GM23338 (cell line): ENCODE results near the gene KCNK17. TPM values are rescaled to one million over a fixed set of nuclear protein-coding genes. Genes with fewer than 3 reads are reported as not detected.

Experiments
- ATAC-seq: fragments of 200-7000 bp; cut with Tn5 transposase; 3 replicates; pipeline ENCODE4 v1.9.1; 2020
- DNase-seq: peaks from one replicate; pipeline ENCODE4 v3.0.0-alpha.2; 2015; ENCODE audit warnings: low spot score
- H2AFZ ChIP-seq: fragments of 200-600 bp; sonication (generic); 2 replicates; pipeline ENCODE4 v1.8.0; 2016; ENCODE audit warnings: antibody characterized with exemption, mild to moderate bottlenecking, moderate library complexity
- H3F3A ChIP-seq: fragments of 200-600 bp; sonication (generic); replicated peaks from 2 replicates; pipeline ENCODE4 v1.8.0; 2017; ENCODE audit warnings: antibody characterized with exemption, mixed run types, low read depth
- H3K27ac ChIP-seq: fragments of 200-600 bp; sonication (generic); 2 replicates; pipeline ENCODE4 v1.6.1; 2016; ENCODE audit warnings: low read depth
- H3K27me3 ChIP-seq: fragments of 200-600 bp; sonication (generic); 2 replicates; pipeline ENCODE4 v1.8.0; 2016; ENCODE audit warnings: mild to moderate bottlenecking, mixed run types, moderate library complexity; ENCODE audit not compliant: insufficient read depth
- H3K36me3 ChIP-seq: fragments of 200-600 bp; sonication (generic); 2 replicates; pipeline ENCODE4 v1.8.0; 2016; ENCODE audit warnings: mild to moderate bottlenecking; ENCODE audit not compliant: insufficient read depth
- H3K4me1 ChIP-seq: fragments of 200-600 bp; sonication (generic); 2 replicates; pipeline ENCODE4 v1.8.0; 2016; ENCODE audit warnings: mild to moderate bottlenecking, moderate library complexity; ENCODE audit not compliant: insufficient read depth
- H3K4me2 ChIP-seq: fragments of 200-600 bp; sonication (generic); 2 replicates; pipeline ENCODE4 v1.7.1; 2017; ENCODE audit warnings: mixed run types
- H3K4me3 ChIP-seq: fragments of 200-600 bp; sonication (generic); 2 replicates; pipeline ENCODE4 v1.6.1; 2016; ENCODE audit warnings: mixed run types
- H3K79me2 ChIP-seq: fragments of 200-600 bp; sonication (generic); replicated peaks from 2 replicates; pipeline ENCODE4 v1.8.0; 2017; ENCODE audit warnings: mild to moderate bottlenecking; ENCODE audit not compliant: insufficient read depth
- H3K9me2 ChIP-seq: fragments of 200-600 bp; sonication (generic); 2 replicates; pipeline ENCODE4 v1.8.0; 2017; ENCODE audit not compliant: insufficient read depth
- H4K20me1 ChIP-seq: fragments of 200-600 bp; sonication (generic); replicated peaks from 2 replicates; pipeline ENCODE4 v1.8.0; 2017; ENCODE audit warnings: mild to moderate bottlenecking; ENCODE audit not compliant: insufficient read depth
- H3K27ac Mint-ChIP-seq: 2 replicates; pipeline ENCODE4 v1.8.0; 2020; ENCODE audit warnings: inconsistent platforms, mild to moderate bottlenecking, moderate library complexity, mixed read lengths
- H3K27me3 Mint-ChIP-seq: 3 replicates; pipeline ENCODE4 v1.8.0; 2022; ENCODE audit warnings: low read depth, mild to moderate bottlenecking, moderate library complexity, mixed read lengths, inconsistent platforms; ENCODE audit not compliant: insufficient read depth, poor library complexity
- H3K36me3 Mint-ChIP-seq: 3 replicates; pipeline ENCODE4 v1.8.0; 2021; ENCODE audit warnings: low read depth, mild to moderate bottlenecking, inconsistent platforms, moderate library complexity, mixed read lengths
- H3K4me1 Mint-ChIP-seq: 3 replicates; pipeline ENCODE4 v1.8.0; 2020; ENCODE audit warnings: mild to moderate bottlenecking, inconsistent platforms, mixed read lengths
- H3K4me3 Mint-ChIP-seq: 3 replicates; pipeline ENCODE4 v1.8.0; 2021; ENCODE audit warnings: moderate library complexity, mild to moderate bottlenecking, inconsistent platforms, mixed read lengths
- H3K9me3 Mint-ChIP-seq: 3 replicates; pipeline ENCODE4 v1.8.0; 2020; ENCODE audit warnings: moderate library complexity, mild to moderate bottlenecking, inconsistent platforms, mixed read lengths
- CREB1 ChIP-seq: fragments of 250-450 bp; sonication (Bioruptor Pico); IDR thresholded peaks from 2 replicates; pipeline ENCODE4 v1.5.0; 2020; ENCODE audit warnings: low read depth, mild to moderate bottlenecking, moderate library complexity
- ETS1 ChIP-seq: IDR thresholded peaks from 2 replicates; pipeline ENCODE4 v1.6.1; 2016; ENCODE audit warnings: antibody characterized with exemption
- EZH2 ChIP-seq: fragments of 200-600 bp; sonication (generic); IDR thresholded peaks from one replicate; pipeline ENCODE4 v1.8.0; 2017; ENCODE audit warnings: antibody characterized with exemption, mild to moderate bottlenecking, low read depth; ENCODE audit not compliant: unreplicated experiment
- NANOG ChIP-seq: IDR thresholded peaks from 2 replicates; pipeline ENCODE4 v1.6.1; 2016; ENCODE audit warnings: antibody characterized with exemption, borderline replicate concordance
- POLR2AphosphoS5 ChIP-seq: IDR thresholded peaks from 2 replicates; pipeline ENCODE4 v1.6.1; 2016; ENCODE audit warnings: antibody characterized with exemption, low read depth
- REST ChIP-seq: IDR thresholded peaks from one replicate; pipeline ENCODE4 v1.6.1; 2018; ENCODE audit warnings: antibody characterized with exemption; ENCODE audit not compliant: unreplicated experiment
- STAT1 ChIP-seq: IDR thresholded peaks from one replicate; pipeline ENCODE4 v1.6.1; 2016; ENCODE audit warnings: antibody characterized with exemption; ENCODE audit not compliant: unreplicated experiment
- ZNF114 ChIP-seq: fragments of 250-450 bp; sonication (Bioruptor Pico); IDR thresholded peaks from 2 replicates; pipeline ENCODE4 v1.5.0; 2020; ENCODE audit warnings: mild to moderate bottlenecking, moderate library complexity
- ZNF331 ChIP-seq: fragments of 250-450 bp; sonication (Bioruptor Pico); IDR thresholded peaks from 2 replicates; pipeline ENCODE4 v1.5.0; 2020; ENCODE audit warnings: low read depth, mild to moderate bottlenecking, moderate library complexity
- polyA plus RNA-seq: library from polyadenylated mRNA; unstranded; fragments of >200 nt; fragmentation: Nextera tagmentation; extraction: Ambion mirVana; gene quantifications from 2 replicates; pipeline ENCODE4 v1.2.1, GENCODE V29; 2016
- total RNA-seq: library from RNA; depleted of rRNA; stranded (reverse); fragments of >200 nt; shearing (Covaris generic); gene quantifications from 2 replicates; pipeline ENCODE4 v1.2.3, GENCODE V29; 2014

Gene KCNK17
- total and polyA plus RNA-seq, 2 experiments from 2014 or later = 2.2 to 3.1 TPM

GRCh38 chr6:39256294-39256940 is 57.8 kb downstream of the KCNK17 start:
- H3K4me1 Mint-ChIP-seq = peaks cover 31% of the 10 kb centered on the region
- peaks cover 7% of the 10 kb centered on the region for H3K36me3 Mint-ChIP-seq
- H3K4me1 ChIP-seq = peaks cover 18% of the 10 kb centered on the region
- H3K9me3 Mint-ChIP-seq = peaks cover 19% of the 10 kb centered on the region
- no peaks in the 10 kb centered on the region for H3K27me3 ChIP-seq
- no peaks in the 10 kb centered on the region for H3K79me2 ChIP-seq
- H3K27ac Mint-ChIP-seq = no peak overlapping the region
- H3F3A ChIP-seq = no peaks in the 10 kb centered on the region
- peak; percentile 68 for DNase-seq
- H3K36me3 ChIP-seq = no peaks in the 10 kb centered on the region
- 0 out of 2 replicates have a peak overlapping the region, but pooled peaks have one; percentile 20 for H3K4me2 ChIP-seq
- H2AFZ ChIP-seq = no peak overlapping the region
- 0 out of 2 replicates have a peak, but pooled peaks cover 6% of the 10 kb centered on the region for H3K9me2 ChIP-seq
- H3K27me3 Mint-ChIP-seq = peaks cover 3% of the 10 kb centered on the region
- no peaks in the 10 kb centered on the region for H4K20me1 ChIP-seq
- no peak overlapping the region; the same call in 2 of the 3 replicates for H3K4me3 Mint-ChIP-seq
- H3K27ac ChIP-seq = 0 out of 2 replicates have a peak overlapping the region, but pooled peaks have one; percentile 7
- TF ChIP-seq REST (no peak), ETS1 (peak; percentile 31; the same call in 1 of the 2 replicates), STAT1 (no peak), ZNF331 (CRISPR knock-in tag) (no peak), CREB1 (CRISPR knock-in tag) (0 out of 2 replicates have a peak, but pooled peaks have one; percentile 24)
- H3K4me3 ChIP-seq = no peak overlapping the region
- ATAC-seq = peak; percentile 91

GRCh38 chr6:39254999-39255535 is 59.2 kb downstream of the KCNK17 start:
- H2AFZ ChIP-seq = no peak overlapping the region
- ATAC-seq (no peak), DNase-seq (no peak)
- H3K9me3 Mint-ChIP-seq = peaks cover 19% of the 10 kb centered on the region
- H3K27me3 ChIP-seq = no peaks in the 10 kb centered on the region
- no peak overlapping the region for H3K4me2 ChIP-seq
- H3K27ac ChIP-seq = no peak overlapping the region
- H3K79me2 ChIP-seq = no peaks in the 10 kb centered on the region
- no peak overlapping the region for H3K27ac Mint-ChIP-seq
- H3F3A ChIP-seq = no peaks in the 10 kb centered on the region
- 0 out of 2 replicates have a peak, but pooled peaks cover 3% of the 10 kb centered on the region for H3K9me2 ChIP-seq
- H3K4me1 ChIP-seq = peaks cover 18% of the 10 kb centered on the region
- H3K4me3 ChIP-seq = no peak overlapping the region
- H3K4me3 Mint-ChIP-seq = no peak overlapping the region
- H4K20me1 ChIP-seq = no peaks in the 10 kb centered on the region
- H3K27me3 Mint-ChIP-seq = no peaks in the 10 kb centered on the region
- peaks cover 26% of the 10 kb centered on the region for H3K4me1 Mint-ChIP-seq
- no peaks in the 10 kb centered on the region for H3K36me3 ChIP-seq
- peaks cover 7% of the 10 kb centered on the region; the same call in 2 of the 3 replicates for H3K36me3 Mint-ChIP-seq
- no peak for TF ChIP-seq EZH2
- TF ChIP-seq ETS1 = no peak
- no peak for TF ChIP-seq POLR2AphosphoS5
- TF ChIP-seq REST = no peak
- TF ChIP-seq STAT1 = no peak
- TF ChIP-seq ZNF114 (CRISPR knock-in tag) = no peak
- TF ChIP-seq NANOG = no peak
